Transverse colon (tissue), 4 donors: ENCODE data around the gene BCL2L15. TPM values are rescaled to one million over a fixed set of nuclear protein-coding genes. Genes with fewer than 3 reads are reported as not detected.

Experiments
- DNase-seq: peaks from one replicate; pipeline ENCODE4 v3.0.0-alpha.2; 2019
- H3K27ac ChIP-seq, 4 donors: fragments of 200-600 bp; sonication (generic); 2 replicates each; pipeline ENCODE4 v1.5.1; 2016 to 2018; ENCODE audit warnings: inconsistent platforms in 4 of 4
- H3K27me3 ChIP-seq: fragments of 200-600 bp; sonication (generic); 2 replicates; pipeline ENCODE4 v1.5.1; 2017; ENCODE audit warnings: inconsistent platforms
- H3K36me3 ChIP-seq, 4 donors: fragments of 200-600 bp; sonication (generic); 2 replicates each; pipeline ENCODE4 v1.5.1; 2017 to 2019; ENCODE audit warnings: inconsistent platforms in 4 of 4
- H3K4me1 ChIP-seq, 4 donors: fragments of 200-600 bp; sonication (generic); 2 replicates each; pipeline ENCODE4 v1.5.1; 2017 to 2020; ENCODE audit warnings: inconsistent platforms in 4 of 4
- H3K4me3 ChIP-seq, 4 donors: fragments of 200-600 bp; sonication (generic); 1 replicate in 1 of 4; 2 replicates in 3 of 4; pipeline versions ENCODE4 v1.5.1 to v1.6.1; 2017 to 2019; ENCODE audit warnings: inconsistent platforms in 4 of 4
- H3K9me3 ChIP-seq, 2 donors: fragments of 200-600 bp; sonication (generic); 2 replicates each; pipeline ENCODE4 v1.5.1; 2017 to 2019; ENCODE audit warnings: inconsistent platforms in 2 of 2
- CTCF ChIP-seq, 5 experiments: fragments of 200-600 bp in 3 of 5; fragments of 450-650 bp in 2 of 5; sonication (generic) in 3 of 5; IDR thresholded peaks; 1 replicate in 2 of 5; 2 replicates in 3 of 5; pipeline ENCODE4 v1.5.1; 2016 to 2017; ENCODE audit warnings: antibody characterized with exemption in 5 of 5, inconsistent platforms in 3 of 5, mild to moderate bottlenecking in 2 of 5, moderate library complexity in 1 of 5
- EP300 ChIP-seq: sonication (generic); formaldehyde crosslinking; IDR thresholded peaks from one replicate; pipeline ENCODE4 v1.6.1; 2017; ENCODE audit warnings: antibody characterized with exemption, low read depth
- POLR2A ChIP-seq: fragments of 450-650 bp; IDR thresholded peaks from one replicate; pipeline ENCODE4 v1.6.1; 2016; ENCODE audit warnings: antibody characterized with exemption, mild to moderate bottlenecking, moderate library complexity
- POLR2AphosphoS5 ChIP-seq, 3 donors: sonication (generic); formaldehyde crosslinking; IDR thresholded peaks; one replicate each; pipeline ENCODE4 v1.6.1; 2016; ENCODE audit warnings: antibody characterized with exemption in 3 of 3
- WGBS, 2 donors: methylation state at CpG; one replicate each; pipeline ENCODE4 v1.1.5; 2018; ENCODE audit warnings: low coverage in 1 of 2; 5-methylcytosine and 5-hydroxymethylcytosine counted together
- in situ Hi-C, 4 donors: fragments of 200-750 bp; cut with MboI; loops; one replicate each; pipeline versions ENCODE4 v1.15.0 to v1.15.1; 2017; ENCODE audit warnings: low sequenced_read_pairs in 3 of 4, low pct_ligation_motif_present in 1 of 4, low pct_unique_long_range_greater_than_20kb in 1 of 4
- intact Hi-C: fragments of 100-400 bp; cut with DNase I; formaldehyde crosslinking; loops from one replicate; pipeline ENCODE4 v1.15.1; 2023; ENCODE audit warnings: low total_unique reads
- total RNA-seq, 4 donors: library from RNA; depleted of rRNA; stranded (reverse); fragments of >200 nt; gene quantifications; one replicate each; pipeline ENCODE4 v1.1.0, GENCODE V29; 2016

The BCL2L15 gene
- total RNA-seq, 4 donors from 2014 or later, result 51.3 to 584 (median 89.3) TPM

GRCh38 chr1:113899111-113899510 lies 11.7 kb upstream of the BCL2L15 start:
- Histone ChIP-seq H3K4me3 (no peak overlapping the region), H3K4me1 (peaks cover 10 to 42% (median 25%) of the 10 kb centered on the region in 4 donors), H3K27ac (no peak overlapping the region), H3K36me3 (peaks cover 0 to 33% (median 7%) of the 10 kb centered on the region in 4 donors), H3K9me3 (no peaks in the 10 kb centered on the region), H3K27me3 (no peaks in the 10 kb centered on the region)
- in situ Hi-C loops, result no loop called here
- DNase-seq, result no peak
- TF ChIP-seq POLR2A, result no peak
- TF ChIP-seq POLR2AphosphoS5 (IDR thresholded peaks at IDR 0.05), result no peak
- no peak for TF ChIP-seq EP300
- no peak for TF ChIP-seq CTCF (IDR thresholded peaks at IDR 0.05)
- intact Hi-C loops, result no loop called here

GRCh38 chr1:113898241-113898814 lies 10.9 kb upstream of the BCL2L15 start:
- intact Hi-C loops (no loop called here), in situ Hi-C loops (no loop called here)
- Histone ChIP-seq H3K36me3 (peaks cover 0 to 33% (median 7%) of the 10 kb centered on the region in 4 donors), H3K4me1 (peaks cover 4 to 35% (median 18%) of the 10 kb centered on the region in 4 donors), H3K9me3 (no peaks in the 10 kb centered on the region), H3K4me3 (no peak overlapping the region), H3K27ac (no peak overlapping the region), H3K27me3 (no peaks in the 10 kb centered on the region)
- DNase-seq, result no peak
- WGBS, 2 donors, result 94 to 100% methylated on average over 1 of the region's 1 CpG
- TF ChIP-seq POLR2AphosphoS5 (IDR thresholded peaks at IDR 0.05), result no peak
- TF ChIP-seq POLR2A, result no peak
- TF ChIP-seq CTCF (IDR thresholded peaks at IDR 0.05), result no peak

GRCh38 chr1:113895961-113896360 lies 8.6 kb upstream of the BCL2L15 start:
- H3K27ac ChIP-seq, result no peak overlapping the region
- peaks cover 0 to 19% (median 1%) of the 10 kb centered on the region in 4 donors for H3K4me1 ChIP-seq
- H3K4me3 ChIP-seq, result no peak overlapping the region
- no peak for TF ChIP-seq EP300
- peaks cover 0 to 33% (median 7%) of the 10 kb centered on the region in 4 donors for H3K36me3 ChIP-seq
- H3K9me3 ChIP-seq, result no peaks in the 10 kb centered on the region
- DNase-seq, result no peak
- in situ Hi-C loops (no loop called here), intact Hi-C loops (no loop called here)
- no peaks in the 10 kb centered on the region for H3K27me3 ChIP-seq
- 90 to 93% methylated on average over 3 to 8 of the region's 8 CpGs for WGBS, 2 donors

- intact Hi-C loops, result no loop called here
- Histone ChIP-seq H3K4me3 (no peak overlapping the region), H3K36me3 (peaks cover 0 to 33% (median 7%) of the 10 kb centered on the region in 4 donors), H3K4me1 (peaks cover 0 to 13% (median 0%) of the 10 kb centered on the region in 4 donors), H3K9me3 (no peaks in the 10 kb centered on the region), H3K27ac (no peak overlapping the region), H3K27me3 (no peaks in the 10 kb centered on the region)
- in situ Hi-C loops, result no loop called here
- no peak for DNase-seq
- TF ChIP-seq POLR2AphosphoS5 (IDR thresholded peaks at IDR 0.05) (no peak), POLR2A (no peak), CTCF (IDR thresholded peaks at IDR 0.05) (no peak), EP300 (no peak)
- WGBS, 2 donors, result 84 to 93% methylated on average over 6 of the region's 6 CpGs
These were observed 7.7 kb upstream of the BCL2L15 start for GRCh38 chr1:113895098-113895497.

GRCh38 chr1:113893267-113893666 lies 5.9 kb upstream of the BCL2L15 start:
- H3K4me3 ChIP-seq, result no peak overlapping the region
- in situ Hi-C loops, result no loop called here
- intact Hi-C loops, result no loop called here
- DNase-seq, result no peak
- H3K36me3 ChIP-seq, result peaks cover 0 to 16% (median 7%) of the 10 kb centered on the region in 4 donors
- 80 to 88% methylated on average over 3 of the region's 3 CpGs for WGBS, 2 donors
- peaks cover 0 to 12% (median 2%) of the 10 kb centered on the region in 4 donors for H3K4me1 ChIP-seq
- H3K27ac ChIP-seq, result no peak overlapping the region
- no peaks in the 10 kb centered on the region for H3K27me3 ChIP-seq
- H3K9me3 ChIP-seq, result no peaks in the 10 kb centered on the region
- no peak for TF ChIP-seq POLR2A
- TF ChIP-seq CTCF (IDR thresholded peaks at IDR 0.05), result no peak
- no peak for TF ChIP-seq POLR2AphosphoS5 (IDR thresholded peaks at IDR 0.05)
- TF ChIP-seq EP300, result no peak
